ENCODE results near the gene ZNF219. TPM values are rescaled to one million over a fixed set of nuclear protein-coding genes. Genes with fewer than 3 reads are reported as not detected.

The ZNF219 gene
- total RNA-seq, 1 donor from 2014 or later, result 111 TPM

DNA sequence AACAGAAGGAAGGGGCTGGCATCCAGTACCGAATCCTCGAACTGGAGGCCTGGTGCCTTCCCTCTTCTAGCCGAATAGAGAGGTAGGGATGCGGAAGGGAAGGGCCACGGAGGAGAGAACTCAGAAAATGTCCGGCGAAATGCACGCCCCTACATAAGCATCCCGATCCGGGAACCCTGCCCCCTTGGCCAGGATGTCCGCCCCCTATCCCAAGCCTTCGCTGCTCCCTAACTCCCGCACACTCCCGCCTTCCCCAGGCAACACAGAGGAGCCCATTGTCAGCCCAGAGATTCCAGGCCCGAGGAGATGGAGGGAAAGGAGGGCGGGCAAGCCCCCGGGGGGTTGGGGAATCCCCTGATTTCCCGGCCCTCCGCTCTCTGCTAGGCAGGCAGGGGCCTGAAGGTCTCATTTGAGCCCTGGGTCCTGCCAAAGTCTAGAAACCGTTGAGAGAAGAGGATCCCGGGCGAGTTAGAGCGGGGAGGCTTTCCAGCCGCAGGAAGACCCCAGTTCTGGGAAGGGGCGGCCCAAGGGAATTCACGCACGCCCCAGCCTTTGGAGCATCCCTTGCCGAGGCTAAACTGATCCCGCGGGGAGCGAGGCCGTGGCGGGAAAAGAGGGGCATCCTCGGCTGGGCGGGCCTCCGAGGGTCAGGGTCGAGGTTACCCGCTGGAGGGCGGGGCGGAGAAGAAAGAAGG lies 28.9 kb downstream of the ZNF219 start:
- TF ChIP-seq, protein P1, sequence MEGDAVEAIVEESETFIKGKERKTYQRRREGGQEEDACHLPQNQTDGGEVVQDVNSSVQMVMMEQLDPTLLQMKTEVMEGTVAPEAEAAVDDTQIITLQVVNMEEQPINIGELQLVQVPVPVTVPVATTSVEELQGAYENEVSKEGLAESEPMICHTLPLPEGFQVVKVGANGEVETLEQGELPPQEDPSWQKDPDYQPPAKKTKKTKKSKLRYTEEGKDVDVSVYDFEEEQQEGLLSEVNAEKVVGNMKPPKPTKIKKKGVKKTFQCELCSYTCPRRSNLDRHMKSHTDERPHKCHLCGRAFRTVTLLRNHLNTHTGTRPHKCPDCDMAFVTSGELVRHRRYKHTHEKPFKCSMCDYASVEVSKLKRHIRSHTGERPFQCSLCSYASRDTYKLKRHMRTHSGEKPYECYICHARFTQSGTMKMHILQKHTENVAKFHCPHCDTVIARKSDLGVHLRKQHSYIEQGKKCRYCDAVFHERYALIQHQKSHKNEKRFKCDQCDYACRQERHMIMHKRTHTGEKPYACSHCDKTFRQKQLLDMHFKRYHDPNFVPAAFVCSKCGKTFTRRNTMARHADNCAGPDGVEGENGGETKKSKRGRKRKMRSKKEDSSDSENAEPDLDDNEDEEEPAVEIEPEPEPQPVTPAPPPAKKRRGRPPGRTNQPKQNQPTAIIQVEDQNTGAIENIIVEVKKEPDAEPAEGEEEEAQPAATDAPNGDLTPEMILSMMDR (IDR thresholded peaks at IDR 0.05; ENCODE audit: unreplicated experiment), result no peak
- peaks cover 5% of the 10 kb centered on the region for H3K36me3 Mint-ChIP-seq (ENCODE audit: insufficient read depth)
- H3K4me3 Mint-ChIP-seq (ENCODE audit: low read depth), result peak overlapping the region; percentile 81
- peak overlapping the region; percentile 55 for H3K27ac Mint-ChIP-seq
- peaks cover 24% of the 10 kb centered on the region for H3K4me1 Mint-ChIP-seq (ENCODE audit: low read depth)
- H3K9me3 Mint-ChIP-seq (ENCODE audit: low read depth), result no peaks in the 10 kb centered on the region
- DNase-seq (ENCODE audit: low spot score, unreplicated experiment), result no peak
- peaks cover 22% of the 10 kb centered on the region for H3K27me3 Mint-ChIP-seq

DNA sequence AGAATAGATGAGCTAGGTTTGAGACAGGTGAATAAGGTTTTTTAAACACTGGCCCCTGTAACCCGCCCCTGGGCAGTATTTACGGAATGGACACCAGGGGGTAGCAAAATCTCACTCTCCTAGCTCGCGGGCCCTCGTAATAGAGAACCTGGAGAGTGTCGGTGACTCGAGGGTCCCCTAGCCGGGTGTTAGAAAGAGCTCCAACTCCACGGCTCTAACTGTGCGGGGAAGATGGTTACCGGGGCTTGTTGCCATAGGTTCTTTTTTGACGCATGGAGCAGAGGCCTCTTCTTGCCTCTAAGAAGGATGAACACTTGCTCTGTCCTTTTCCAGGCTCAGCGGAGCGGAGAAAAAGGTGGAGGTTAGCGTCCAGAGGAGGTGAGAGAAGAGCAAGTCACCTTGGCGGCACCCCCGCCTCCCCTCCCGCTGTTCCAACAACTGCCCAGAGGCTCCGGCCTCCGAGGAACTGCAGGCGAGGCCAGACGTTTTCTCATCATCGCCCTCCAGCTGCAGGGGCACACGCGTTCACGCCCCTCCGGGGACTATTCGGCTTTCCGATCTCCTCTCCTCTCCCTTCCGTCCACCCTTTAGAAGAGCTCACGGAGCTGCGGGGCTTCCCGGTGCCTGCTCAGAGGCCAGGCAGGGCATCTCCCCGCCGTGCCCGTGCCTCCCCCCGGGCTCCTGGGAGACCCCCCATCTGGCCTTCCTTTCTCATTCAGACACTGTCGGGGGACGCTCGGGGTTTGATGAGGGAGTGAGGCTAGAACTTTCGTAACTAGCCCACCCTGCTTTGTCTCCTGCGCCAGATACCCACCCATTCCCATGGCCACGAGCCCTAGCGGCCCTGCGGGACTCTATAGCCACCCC lies 29.7 kb downstream of the ZNF219 start:
- DNase-seq (ENCODE audit: low spot score, unreplicated experiment), result peak; percentile 51
- Mint-ChIP-seq H3K27ac (peak overlapping the region; percentile 84), H3K36me3 (ENCODE audit: insufficient read depth) (peaks cover 5% of the 10 kb centered on the region), H3K4me1 (ENCODE audit: low read depth) (peaks cover 24% of the 10 kb centered on the region), H3K4me3 (ENCODE audit: low read depth) (peak overlapping the region; percentile 81), H3K9me3 (ENCODE audit: low read depth) (no peaks in the 10 kb centered on the region), H3K27me3 (peaks cover 22% of the 10 kb centered on the region)
- TF ChIP-seq, protein P1 (IDR thresholded peaks at IDR 0.05; ENCODE audit: unreplicated experiment), result peak; percentile 68

DNA sequence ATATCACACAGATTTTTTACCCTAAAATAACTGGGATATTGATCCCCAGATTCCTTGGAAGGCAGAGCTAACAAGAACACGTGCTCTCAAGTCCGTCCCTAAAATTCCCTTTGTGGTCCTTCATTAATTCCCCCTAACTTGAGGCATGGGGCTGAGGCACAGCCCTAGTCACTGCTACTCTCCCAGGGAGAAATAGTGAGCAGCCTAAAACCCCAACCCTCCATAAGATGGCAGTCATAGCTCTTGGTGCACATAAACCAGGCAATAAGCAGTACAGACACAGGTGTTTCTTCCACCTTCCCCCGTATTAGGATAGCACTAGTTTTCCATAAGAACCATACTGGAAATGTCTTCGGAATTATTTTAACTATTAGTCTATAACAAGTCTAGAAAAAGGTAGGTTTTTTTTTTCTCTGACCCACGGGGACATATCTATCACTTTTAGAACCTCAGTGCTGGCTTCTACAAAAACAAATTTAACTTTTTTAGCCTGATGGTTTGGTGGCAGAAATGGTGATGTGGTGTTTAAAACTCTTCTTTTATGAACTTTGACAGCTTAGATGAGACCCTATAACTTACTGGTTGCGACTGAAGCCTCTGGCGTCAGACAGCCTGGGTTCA lies 31.5 kb downstream of the ZNF219 start:
- Mint-ChIP-seq H3K36me3 (ENCODE audit: insufficient read depth) (no peaks in the 10 kb centered on the region), H3K4me3 (ENCODE audit: low read depth) (no peak overlapping the region), H3K4me1 (ENCODE audit: low read depth) (peaks cover 28% of the 10 kb centered on the region), H3K27ac (peak overlapping the region; percentile 43), H3K27me3 (peaks cover 22% of the 10 kb centered on the region), H3K9me3 (ENCODE audit: low read depth) (no peaks in the 10 kb centered on the region)
- TF ChIP-seq, protein P1 (IDR thresholded peaks at IDR 0.05; ENCODE audit: unreplicated experiment), result no peak
- no peak for DNase-seq (ENCODE audit: low spot score, unreplicated experiment)

DNA sequence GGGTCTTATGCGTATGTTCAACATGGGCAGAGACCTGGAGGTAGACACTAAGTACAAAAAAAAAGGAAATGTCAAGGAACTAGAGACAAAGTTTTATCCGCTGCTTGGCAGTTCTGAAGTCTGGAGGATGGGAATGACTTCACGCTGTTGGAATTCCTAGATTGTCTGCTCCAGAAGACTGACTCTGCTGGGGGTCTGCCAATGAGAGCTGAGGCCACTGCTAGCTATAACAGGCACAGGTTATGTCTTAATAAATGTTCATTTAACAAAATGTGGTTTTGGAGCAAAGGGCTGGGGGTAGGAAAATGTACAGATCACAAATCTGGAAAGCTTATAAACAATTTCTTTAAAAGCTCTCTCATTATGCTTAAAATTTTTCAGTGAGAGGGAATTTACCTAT lies 35.0 kb downstream of the ZNF219 start:
- no peak for DNase-seq (ENCODE audit: low spot score, unreplicated experiment)
- TF ChIP-seq, protein P1 (IDR thresholded peaks at IDR 0.05; ENCODE audit: unreplicated experiment), result no peak
- H3K4me1 Mint-ChIP-seq (ENCODE audit: low read depth), result peaks cover 27% of the 10 kb centered on the region
- no peak overlapping the region for H3K4me3 Mint-ChIP-seq (ENCODE audit: low read depth)
- no peaks in the 10 kb centered on the region for H3K9me3 Mint-ChIP-seq (ENCODE audit: low read depth)
- H3K27ac Mint-ChIP-seq, result peak overlapping the region; percentile 84
- H3K27me3 Mint-ChIP-seq, result peaks cover 15% of the 10 kb centered on the region
- no peaks in the 10 kb centered on the region for H3K36me3 Mint-ChIP-seq (ENCODE audit: insufficient read depth)

DNA sequence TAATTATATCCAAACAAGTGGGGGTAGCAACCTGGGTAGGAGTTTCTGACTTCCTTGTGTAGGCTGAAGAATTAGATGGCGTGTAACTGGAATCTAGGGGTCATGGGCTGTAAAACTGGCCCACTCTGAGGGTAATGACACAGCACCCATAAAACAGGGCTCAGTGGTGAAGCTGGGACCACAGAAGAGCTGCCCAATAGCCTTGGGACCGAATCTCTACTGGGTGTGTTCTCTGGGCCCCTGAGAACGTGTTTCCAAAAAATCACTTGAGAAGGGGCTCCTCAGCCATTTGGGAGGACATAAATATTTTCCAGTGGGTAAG lies 37.1 kb downstream of the ZNF219 start:
- H3K36me3 Mint-ChIP-seq (ENCODE audit: insufficient read depth), result no peaks in the 10 kb centered on the region
- peaks cover 9% of the 10 kb centered on the region for H3K27me3 Mint-ChIP-seq
- no peak overlapping the region for H3K4me3 Mint-ChIP-seq (ENCODE audit: low read depth)
- no peak for DNase-seq (ENCODE audit: low spot score, unreplicated experiment)
- H3K4me1 Mint-ChIP-seq (ENCODE audit: low read depth), result peaks cover 27% of the 10 kb centered on the region
- TF ChIP-seq, protein P1 (IDR thresholded peaks at IDR 0.05; ENCODE audit: unreplicated experiment), result no peak
- H3K27ac Mint-ChIP-seq, result no peak overlapping the region
- no peaks in the 10 kb centered on the region for H3K9me3 Mint-ChIP-seq (ENCODE audit: low read depth)

Measured in progenitor cell of endocrine pancreas (in vitro differentiated cells).